Measurements from ENCODE around the gene SMAD6. TPM values are rescaled to one million over a fixed set of nuclear protein-coding genes. Genes with fewer than 3 reads are reported as not detected.

Gene SMAD6
- total RNA-seq, 4 donors from 2014 or later = 2.9 to 7.0 (median 6.9) TPM

- 50% methylated on average over 1 of the region's 1 CpG for WGBS
- Histone ChIP-seq H3K36me3 (no peaks in the 10 kb centered on the region), H3K4me3 (no peak overlapping the region), H3K4me1 (no peaks in the 10 kb centered on the region), H3K9me3 (no peaks in the 10 kb centered on the region), H3K27me3 (no peaks in the 10 kb centered on the region), H3K27ac (no peak overlapping the region)
- TF ChIP-seq POLR2AphosphoS5 (IDR thresholded peaks at IDR 0.05) (no peak), POLR2A (IDR thresholded peaks at IDR 0.05) (no peak), EP300 (IDR thresholded peaks at IDR 0.05) (no peak), CTCF (IDR thresholded peaks at IDR 0.05) (no peak)
- no peak for DNase-seq (ENCODE audit: low spot score in 2 of 2)
Observed at GRCh38 chr15:66675446-66675845, 26.6 kb upstream of the SMAD6 start.

GRCh38 chr15:66677336-66677735 is 24.7 kb upstream of the SMAD6 start:
- 93% methylated on average over 1 of the region's 1 CpG for WGBS

GRCh38 chr15:66679061-66679656 is 22.9 kb upstream of the SMAD6 start:
- H3K4me1 ChIP-seq = no peaks in the 10 kb centered on the region
- no peaks in the 10 kb centered on the region for H3K36me3 ChIP-seq
- WGBS = 63% methylated on average over 4 of the region's 4 CpGs
- H3K27ac ChIP-seq = no peak overlapping the region
- H3K27me3 ChIP-seq = no peaks in the 10 kb centered on the region
- no peak overlapping the region for H3K4me3 ChIP-seq
- DNase-seq (ENCODE audit: low spot score in 2 of 2) = no peak
- H3K9me3 ChIP-seq = no peaks in the 10 kb centered on the region
- TF ChIP-seq EP300 (IDR thresholded peaks at IDR 0.05) (no peak), POLR2AphosphoS5 (IDR thresholded peaks at IDR 0.05) (no peak), CTCF (IDR thresholded peaks at IDR 0.05) (no peak), POLR2A (IDR thresholded peaks at IDR 0.05) (no peak)

More at GRCh38 chr15:66677336-66677735, 24.7 kb upstream of the SMAD6 start:
- Histone ChIP-seq H3K27me3 (no peaks in the 10 kb centered on the region), H3K4me1 (no peaks in the 10 kb centered on the region), H3K9me3 (no peaks in the 10 kb centered on the region), H3K27ac (no peak overlapping the region), H3K4me3 (no peak overlapping the region), H3K36me3 (no peaks in the 10 kb centered on the region)
- no peak for DNase-seq (ENCODE audit: low spot score in 2 of 2)
- TF ChIP-seq CTCF (IDR thresholded peaks at IDR 0.05) (no peak), POLR2AphosphoS5 (IDR thresholded peaks at IDR 0.05) (no peak), EP300 (IDR thresholded peaks at IDR 0.05) (no peak), POLR2A (IDR thresholded peaks at IDR 0.05) (no peak)

- 79% methylated on average over 6 of the region's 10 CpGs for WGBS
- TF ChIP-seq CTCF (IDR thresholded peaks at IDR 0.05) = no peak
- no peak for TF ChIP-seq POLR2A (IDR thresholded peaks at IDR 0.05)
- no peak for TF ChIP-seq POLR2AphosphoS5 (IDR thresholded peaks at IDR 0.05)
- Histone ChIP-seq H3K27me3 (no peaks in the 10 kb centered on the region), H3K36me3 (no peaks in the 10 kb centered on the region), H3K9me3 (no peaks in the 10 kb centered on the region), H3K27ac (no peak overlapping the region), H3K4me3 (no peak overlapping the region), H3K4me1 (no peaks in the 10 kb centered on the region)
- no peak for DNase-seq (ENCODE audit: low spot score in 2 of 2)
Observed at GRCh38 chr15:66679657-66680108, 22.4 kb upstream of the SMAD6 start.

- Histone ChIP-seq H3K4me3 (no peak overlapping the region), H3K27ac (no peak overlapping the region), H3K27me3 (no peaks in the 10 kb centered on the region), H3K36me3 (no peaks in the 10 kb centered on the region), H3K4me1 (no peaks in the 10 kb centered on the region), H3K9me3 (no peaks in the 10 kb centered on the region)
- DNase-seq (ENCODE audit: low spot score in 2 of 2) = no peak
- no peak for TF ChIP-seq CTCF (IDR thresholded peaks at IDR 0.05)
- TF ChIP-seq POLR2A (IDR thresholded peaks at IDR 0.05) = no peak
- TF ChIP-seq EP300 (IDR thresholded peaks at IDR 0.05) = no peak
- TF ChIP-seq POLR2AphosphoS5 (IDR thresholded peaks at IDR 0.05) = no peak
Observed at GRCh38 chr15:66680502-66680901, 21.5 kb upstream of the SMAD6 start.
